IPS-NIHi7 (cell line): ENCODE data around the gene IFI16.
"Not testable (repeated sequence)": the region's sequence is repeated elsewhere in the genome, so short reads cannot be mapped to it uniquely, and the experiment has no call there.

Source experiments
- DNase-seq: peaks from one replicate; pipeline ENCODE4 v3.0.0; 2012; ENCODE audit warnings: mixed read lengths; ENCODE audit errors: extremely low spot score

IFI16 gene

DNA sequence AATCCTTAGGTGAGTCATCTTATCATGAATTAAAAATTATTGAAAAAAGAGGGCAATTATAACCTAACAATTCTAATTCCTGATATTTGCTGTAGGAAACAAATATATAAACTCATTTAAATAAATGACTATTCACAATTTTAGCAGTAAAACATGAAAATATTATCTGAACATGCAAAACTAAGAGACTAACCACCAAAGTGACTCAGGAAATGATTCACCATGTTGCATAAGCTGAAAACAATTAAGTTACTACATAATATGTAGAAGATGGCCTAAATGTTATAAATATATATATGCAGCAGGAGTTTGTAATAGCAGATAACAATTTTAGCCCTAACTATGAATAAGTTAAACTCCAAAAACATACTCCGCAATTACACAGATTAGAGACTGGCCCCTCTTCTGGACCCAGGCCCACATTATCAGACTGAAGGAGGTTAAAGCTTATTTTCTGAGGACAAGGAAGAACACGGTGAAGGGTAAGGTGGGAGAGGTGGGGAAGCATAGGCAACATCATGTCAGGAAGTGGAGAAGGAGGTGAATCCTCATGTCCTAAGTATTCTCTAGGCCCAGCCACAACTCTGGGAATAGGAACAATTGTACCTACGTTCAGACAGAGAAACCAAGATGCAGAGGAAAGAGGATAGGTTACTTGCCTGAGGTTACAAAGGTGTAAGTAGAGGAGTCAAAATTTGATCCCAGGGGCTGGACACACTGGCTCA lies 82.5 kb downstream of the IFI16 start:
- DNase-seq = no peak

DNA sequence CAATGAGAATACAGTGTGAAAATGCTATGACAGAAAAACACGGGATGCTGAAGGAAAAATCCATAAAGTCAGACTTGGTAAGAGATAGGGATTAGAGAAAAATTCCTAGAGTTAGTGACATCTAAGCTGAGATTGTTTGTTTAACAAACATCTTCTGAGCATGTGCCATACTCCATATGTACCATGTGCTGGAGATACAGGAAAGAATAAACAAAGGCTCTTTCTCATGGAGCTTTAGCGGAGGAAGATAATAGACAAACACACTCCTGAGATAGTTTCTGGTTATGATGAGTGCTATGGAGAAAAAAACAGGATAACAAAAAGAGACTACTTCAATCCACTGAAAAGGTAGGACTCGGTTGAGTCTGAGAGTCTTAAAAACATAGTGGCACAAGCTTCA lies 88.9 kb downstream of the IFI16 start:
- DNase-seq = no peak

GRCh38 chr1:159100589-159100988 lies 90.9 kb downstream of the IFI16 start:
- no peak for DNase-seq

DNA sequence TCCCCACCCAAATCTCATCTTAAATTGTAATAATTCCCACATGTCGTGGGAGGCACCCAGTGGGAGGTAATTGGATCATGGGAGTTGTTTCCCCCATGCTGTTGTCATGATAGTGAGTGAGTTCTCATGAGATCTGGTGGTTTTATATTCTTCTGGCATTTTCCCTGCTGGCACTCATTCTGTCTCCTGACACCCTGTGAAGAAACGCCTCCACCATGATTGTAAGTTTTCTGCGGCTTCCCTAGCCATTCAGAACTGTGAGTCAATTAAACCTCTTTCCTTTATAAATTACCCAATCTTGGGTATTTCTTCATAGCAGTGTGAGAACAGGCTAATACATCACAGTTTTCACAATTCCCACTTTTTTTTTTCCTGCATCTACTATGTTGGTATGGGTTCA lies 93.3 kb downstream of the IFI16 start:
- not testable (repeated sequence) for DNase-seq
